ENCODE data around the gene PROK1.
"Not testable (repeated sequence)": the region's sequence is repeated elsewhere in the genome, so short reads cannot be mapped to it uniquely, and the experiment has no call there.

The PROK1 gene

GRCh38 chr1:110434946-110435345, 16.0 kb upstream of the PROK1 start:
- no peak for DNase-seq

- DNase-seq: peak; percentile 40
These were observed 14.3 kb upstream of the PROK1 start for GRCh38 chr1:110436635-110437034.

- DNase-seq: not testable (repeated sequence)
These were observed 13.2 kb upstream of the PROK1 start for GRCh38 chr1:110437645-110438299.

GRCh38 chr1:110438893-110439292, 12.1 kb upstream of the PROK1 start:
- DNase-seq: peak; percentile 59

- DNase-seq: not testable (repeated sequence)
These were observed 11.1 kb upstream of the PROK1 start for GRCh38 chr1:110439873-110440272.

GRCh38 chr1:110440877-110441276, 10.1 kb upstream of the PROK1 start:
- DNase-seq: peak; percentile 79

GRCh38 chr1:110441888-110442287, 9.1 kb upstream of the PROK1 start:
- no peak for DNase-seq

- no peak for DNase-seq
These were observed 7.5 kb upstream of the PROK1 start for GRCh38 chr1:110443451-110443850.

- DNase-seq: no peak
These were observed 6.4 kb upstream of the PROK1 start for GRCh38 chr1:110444561-110444960.

- DNase-seq: no peak
These were observed 993 bp upstream of the PROK1 start for GRCh38 chr1:110449661-110450651.

GRCh38 chr1:110452330-110452729, 1.4 kb downstream of the PROK1 start:
- DNase-seq: no peak

GRCh38 chr1:110453829-110454228, 2.9 kb downstream of the PROK1 start:
- DNase-seq: no peak

GRCh38 chr1:110454328-110454727, 3.4 kb downstream of the PROK1 start:
- DNase-seq: no peak

GRCh38 chr1:110455151-110455550, 4.2 kb downstream of the PROK1 start:
- DNase-seq: no peak

GRCh38 chr1:110457206-110457605, 6.3 kb downstream of the PROK1 start:
- DNase-seq: no peak

GRCh38 chr1:110460253-110461220, 9.6 kb downstream of the PROK1 start:
- DNase-seq: peak; percentile 57

- no peak for DNase-seq
These were observed 11.1 kb downstream of the PROK1 start for GRCh38 chr1:110462093-110462492.

GRCh38 chr1:110462964-110463363, 12.0 kb downstream of the PROK1 start:
- no peak for DNase-seq

- peak; percentile 32 for DNase-seq
These were observed 12.8 kb downstream of the PROK1 start for GRCh38 chr1:110463725-110464124.

GRCh38 chr1:110464340-110464739, 13.4 kb downstream of the PROK1 start:
- DNase-seq: peak; percentile 68

GRCh38 chr1:110465038-110465813, 14.3 kb downstream of the PROK1 start:
- DNase-seq: no peak

GRCh38 chr1:110465814-110466380, 14.9 kb downstream of the PROK1 start:
- no peak for DNase-seq
